ENCODE data around the gene MYO5A.
"Not testable (repeated sequence)": the region's sequence is repeated elsewhere in the genome, so short reads cannot be mapped to it uniquely, and the experiment has no call there.

The MYO5A gene

DNA sequence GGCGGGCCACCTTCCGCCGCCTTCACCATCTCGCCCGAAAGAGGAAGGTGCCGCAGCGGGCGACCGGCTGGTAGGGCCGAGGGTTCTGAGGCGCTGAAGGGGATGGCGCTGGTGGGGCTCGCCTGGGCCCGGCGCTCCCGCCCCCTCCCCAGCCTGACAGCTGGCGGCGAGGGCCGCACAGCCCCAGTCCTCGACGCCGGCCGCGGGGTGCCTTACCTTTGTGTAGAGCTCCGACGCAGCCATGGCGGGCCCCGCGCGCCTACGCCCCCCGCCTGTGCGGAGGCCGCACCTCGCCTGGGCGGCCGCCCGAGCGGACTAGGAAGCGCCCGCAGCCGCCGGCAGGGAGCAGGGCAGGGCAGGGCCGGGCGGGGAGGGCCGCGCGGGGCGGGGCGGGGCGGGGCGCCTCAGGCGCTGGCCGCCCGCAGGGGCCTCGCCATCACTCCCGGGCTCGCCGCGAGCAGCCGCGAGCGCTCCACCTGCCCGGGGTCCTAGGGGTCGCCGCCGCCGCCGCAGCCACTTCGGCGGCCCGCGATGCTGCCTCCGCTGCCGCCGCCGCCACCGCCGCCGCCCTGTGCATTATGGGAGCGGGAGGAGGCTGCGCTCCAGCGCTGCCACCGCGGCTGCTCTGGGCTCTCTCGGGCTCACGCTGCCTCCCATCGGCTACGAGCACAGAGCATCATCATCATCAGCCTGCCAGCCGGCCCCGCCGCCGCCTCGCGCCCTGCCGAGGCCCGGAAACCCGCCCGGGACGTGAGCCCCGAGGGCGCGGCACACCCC is at the start of gene MYO5A:
Gene MYO5A, minus strand, starts transcription at position 317 of the 777 bp plus-strand sequence. Its CDS starts 74 bp downstream, at position 243.
- peak; percentile 72 for DNase-seq (ENCODE audit: low read depth)

DNA sequence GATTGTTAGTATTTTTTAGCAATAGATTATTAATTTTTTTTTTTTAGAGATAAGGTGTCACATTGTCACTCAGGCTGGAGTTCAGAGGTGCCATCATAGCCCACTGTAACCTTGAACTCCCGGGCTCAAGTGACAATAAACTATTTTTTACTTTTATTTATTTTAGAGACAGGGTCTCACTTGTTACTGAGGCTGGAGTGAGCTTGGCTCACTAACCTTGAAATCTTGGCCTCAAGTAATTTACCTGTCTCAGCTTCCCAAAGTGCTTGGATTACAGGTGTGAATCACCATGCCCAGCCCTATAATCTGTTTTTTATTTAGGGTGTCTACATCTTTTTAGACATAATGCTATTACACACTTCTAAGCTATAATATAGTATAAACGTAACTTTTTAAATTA is 48.0 kb upstream of the MYO5A start:
- DNase-seq (ENCODE audit: low read depth): no peak

DNA sequence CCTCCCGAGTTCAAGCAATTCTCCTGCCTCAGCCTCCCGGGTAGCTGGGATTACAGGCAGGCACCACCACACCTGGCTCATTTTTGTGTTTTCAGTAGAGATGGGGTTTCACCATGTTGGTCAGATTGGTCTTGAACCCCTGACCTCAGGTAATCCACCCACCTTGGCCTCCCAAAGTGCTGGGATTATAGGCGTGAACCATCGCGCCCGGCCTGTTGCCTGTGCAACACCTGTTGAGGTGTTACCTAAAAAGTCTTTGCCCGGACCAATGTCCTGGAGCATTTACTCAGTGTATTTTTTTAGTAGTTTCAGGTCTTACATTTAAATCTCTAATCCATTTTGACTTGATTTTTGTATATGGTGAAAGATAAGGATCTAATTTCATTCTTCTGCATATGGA is 46.9 kb upstream of the MYO5A start:
- not testable (repeated sequence) for DNase-seq (ENCODE audit: low read depth)

DNA sequence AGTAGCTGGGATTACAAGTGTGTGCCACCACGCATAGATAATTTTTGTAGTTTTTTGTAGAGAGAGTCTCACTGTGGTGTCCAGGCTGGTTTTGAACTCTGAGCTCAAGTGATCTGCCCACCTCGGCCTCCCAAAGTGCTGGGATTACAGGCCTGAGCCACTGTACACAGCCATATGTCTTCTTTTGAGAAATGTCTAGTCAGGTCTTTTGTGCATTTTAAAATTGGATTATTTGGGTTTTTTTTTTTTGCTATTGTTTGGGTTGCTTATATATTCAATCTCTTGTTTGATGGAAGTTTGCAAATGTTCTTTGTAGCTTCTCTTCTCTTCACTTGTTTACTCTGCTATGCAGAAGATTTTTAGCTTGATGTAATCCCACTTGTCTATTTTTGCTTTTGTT is 46.4 kb upstream of the MYO5A start:
- no peak for DNase-seq (ENCODE audit: low read depth)

DNA sequence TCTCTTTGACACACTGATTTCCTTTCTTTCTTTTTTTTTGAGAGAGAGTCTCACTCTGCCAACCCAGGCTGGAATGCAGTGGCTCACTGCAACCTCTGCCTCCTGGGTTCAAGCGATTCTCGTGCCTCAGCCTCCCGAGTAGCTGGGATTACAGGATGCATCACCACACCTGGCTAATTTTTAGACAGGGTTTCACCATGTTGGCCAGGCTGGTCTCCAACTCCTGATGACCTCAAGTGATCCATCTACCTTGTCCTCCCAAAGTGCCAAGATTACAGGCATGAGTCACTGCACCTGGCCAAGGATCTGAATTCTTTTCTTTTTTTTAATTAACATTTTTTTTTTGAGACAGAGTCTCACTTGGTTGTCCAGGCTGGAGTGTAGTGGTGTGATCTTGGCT is 45.9 kb upstream of the MYO5A start:
- DNase-seq (ENCODE audit: low read depth): not testable (repeated sequence)

DNA sequence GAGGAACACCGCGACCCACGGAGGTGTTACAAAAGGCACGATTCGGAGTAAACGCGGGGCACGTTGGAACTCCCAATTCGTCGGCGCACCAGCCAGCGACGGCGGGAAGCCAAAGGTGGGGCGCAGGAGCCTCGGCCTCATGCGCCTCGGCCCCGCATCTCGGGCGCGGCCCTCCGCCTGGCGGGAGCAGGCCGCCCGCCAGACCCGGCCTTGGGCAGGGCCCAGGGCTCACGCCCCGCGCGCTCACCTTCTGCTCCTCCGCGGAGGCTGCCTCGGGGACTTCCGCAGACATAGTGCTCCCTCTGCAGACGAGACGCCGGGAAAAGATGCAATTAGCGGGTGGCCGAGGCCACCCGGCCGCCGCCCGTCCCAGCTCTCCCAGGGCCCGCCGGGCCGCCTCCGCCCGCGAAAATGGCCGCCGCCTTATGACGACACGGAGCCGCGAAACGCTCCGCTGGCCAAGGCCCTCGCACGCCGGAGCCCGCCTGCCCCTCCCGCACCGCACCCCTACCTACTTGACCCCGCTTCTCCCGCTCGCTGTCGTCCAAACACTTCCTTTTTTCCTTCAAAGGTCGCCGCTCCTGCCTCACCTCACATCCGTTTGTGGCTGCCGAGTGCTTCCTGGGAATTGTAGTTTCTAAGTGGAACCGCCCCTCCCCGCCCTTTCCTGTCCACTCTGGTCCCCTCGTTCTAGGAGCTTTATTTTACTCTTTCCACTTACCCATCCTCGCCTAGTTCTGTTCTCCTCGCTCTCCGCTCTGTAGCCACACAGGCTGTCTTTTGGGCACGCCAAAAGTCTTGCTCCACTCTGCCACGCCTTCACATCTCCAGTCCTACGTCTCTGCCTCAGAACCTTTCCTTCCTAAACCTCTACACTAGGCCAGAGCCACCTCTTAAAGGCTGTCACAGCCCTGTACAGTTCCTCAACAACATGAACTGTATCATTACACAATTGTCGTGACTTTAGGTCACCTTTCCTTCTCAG is 40.2 kb upstream of the MYO5A start, which contains the start of gene ARPP19:
Gene ARPP19, minus strand, starts transcription at position 430 of the 985 bp plus-strand sequence. Its CDS starts 138 bp downstream, at position 292.
- peak; percentile 70 for DNase-seq (ENCODE audit: low read depth)

DNA sequence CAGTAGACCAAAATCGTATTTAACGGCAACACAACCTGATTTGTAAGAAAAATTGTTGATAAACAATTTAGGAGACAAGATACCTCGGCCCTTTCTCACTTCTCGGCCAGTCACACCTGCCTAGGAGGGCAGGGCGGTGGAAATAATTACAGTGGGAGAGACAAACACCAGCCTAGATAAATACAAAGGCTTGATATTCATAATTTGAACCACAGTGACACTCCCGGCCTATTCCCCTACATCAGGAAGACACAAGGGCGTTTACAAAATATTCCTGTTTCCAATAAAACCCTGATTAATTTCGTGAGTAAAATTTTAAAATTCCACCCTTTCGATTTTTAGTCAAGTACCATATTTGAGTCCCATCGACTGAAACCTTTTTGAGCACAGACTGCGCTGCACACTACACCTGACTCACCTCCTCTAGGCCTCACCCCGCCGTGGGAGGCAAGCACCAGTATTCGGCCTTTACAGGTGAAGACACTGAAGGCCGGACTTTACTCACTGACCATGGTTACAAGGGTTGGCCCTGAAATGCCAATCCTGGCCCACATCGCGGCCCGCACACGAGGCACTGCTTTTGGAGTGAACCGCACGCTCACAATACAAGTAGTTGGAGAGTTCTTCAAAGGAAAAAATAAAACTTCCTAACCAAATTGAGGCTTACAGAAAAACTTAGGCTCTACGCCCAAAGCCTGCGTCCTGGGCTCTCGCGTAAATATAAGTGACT is 39.4 kb upstream of the MYO5A start:
- DNase-seq (ENCODE audit: low read depth): peak; percentile 8

DNA sequence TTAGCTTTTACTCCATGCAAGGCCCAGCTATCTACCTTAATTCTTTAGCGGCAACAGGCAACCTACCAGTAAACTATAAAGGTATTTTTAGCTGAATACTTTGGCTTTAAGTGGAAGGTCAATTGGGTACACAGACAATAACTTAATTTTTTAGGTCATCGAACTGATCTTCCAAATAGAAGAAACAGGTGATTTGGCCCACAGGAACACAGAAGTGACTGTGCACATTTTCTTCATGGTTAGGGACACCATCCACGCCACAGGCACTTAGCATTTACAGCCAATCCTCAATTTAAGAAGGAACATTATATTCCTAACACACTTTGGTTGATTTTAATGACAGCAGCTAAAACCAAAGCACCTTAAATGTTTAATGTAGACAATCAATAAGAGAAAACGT is 38.2 kb upstream of the MYO5A start:
- DNase-seq (ENCODE audit: low read depth): no peak

DNA sequence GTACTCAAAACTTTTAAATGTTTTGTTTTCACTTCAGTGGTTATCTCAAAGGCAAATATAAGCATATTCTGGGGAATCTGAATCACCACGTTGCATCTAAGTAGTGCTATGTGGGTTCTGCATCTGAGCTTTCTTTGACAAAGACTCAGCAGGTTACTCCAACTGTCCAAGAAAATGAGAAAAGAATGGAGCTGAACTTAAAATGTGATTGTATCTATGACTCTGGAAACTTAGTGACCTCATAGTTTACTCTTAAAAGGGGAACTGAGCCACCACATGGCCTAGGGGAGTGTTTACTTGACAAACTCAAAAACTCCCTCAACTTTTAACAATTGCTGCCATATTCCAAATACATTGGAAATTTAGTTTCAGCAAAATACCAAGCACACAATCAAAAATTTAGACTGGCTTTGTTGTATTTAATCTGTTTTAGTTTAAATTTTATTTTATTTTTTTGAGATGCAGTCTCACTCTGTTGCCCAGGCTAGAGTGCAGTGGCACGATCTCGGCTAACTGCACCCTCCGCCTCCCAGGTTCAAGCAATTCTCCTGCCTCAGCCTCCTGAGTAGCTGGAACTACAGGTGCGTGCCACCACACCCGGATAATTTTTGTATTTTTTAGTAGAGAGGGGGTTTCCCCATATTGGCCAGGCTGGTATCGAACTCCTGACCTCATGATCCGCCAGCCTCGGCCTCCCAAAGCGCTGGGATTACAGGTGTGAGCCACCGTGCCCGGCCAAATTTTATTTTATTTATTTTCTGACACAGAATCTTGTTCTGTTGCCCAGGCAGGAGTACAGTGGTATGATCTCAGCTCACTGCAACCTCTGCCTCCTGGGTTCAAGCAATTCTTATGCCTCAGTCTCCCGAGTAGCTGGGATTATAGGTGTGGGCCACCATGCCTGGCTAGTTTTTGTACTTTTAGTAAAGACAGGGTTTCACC is 37.0 kb upstream of the MYO5A start:
- DNase-seq (ENCODE audit: low read depth): not testable (repeated sequence)

DNA sequence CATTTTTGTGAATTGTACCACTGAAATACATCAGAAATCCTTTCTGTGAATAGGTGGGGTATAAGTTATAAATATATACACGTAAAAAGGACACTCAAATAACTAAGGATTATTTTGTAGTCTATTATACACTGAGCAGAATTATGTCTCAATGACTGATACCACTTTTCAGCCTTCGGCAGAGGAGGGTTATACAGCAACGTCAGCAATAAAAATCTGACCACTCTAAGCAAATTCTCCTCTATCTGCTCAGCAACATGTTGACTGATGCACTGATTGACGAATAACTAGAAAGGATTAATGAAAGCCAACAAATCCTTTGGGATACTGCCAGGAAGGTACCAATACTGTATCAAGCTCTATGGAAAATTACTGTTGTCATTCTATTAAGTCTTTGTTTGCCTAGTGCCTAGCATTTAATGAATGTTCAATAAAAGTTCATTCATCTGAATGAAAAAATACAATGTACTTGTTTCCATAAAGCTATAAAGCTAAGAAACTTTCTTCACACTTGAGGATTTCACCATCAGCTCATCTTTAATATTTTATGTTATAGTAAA is 34.9 kb upstream of the MYO5A start:
- no peak for DNase-seq (ENCODE audit: low read depth)

DNA sequence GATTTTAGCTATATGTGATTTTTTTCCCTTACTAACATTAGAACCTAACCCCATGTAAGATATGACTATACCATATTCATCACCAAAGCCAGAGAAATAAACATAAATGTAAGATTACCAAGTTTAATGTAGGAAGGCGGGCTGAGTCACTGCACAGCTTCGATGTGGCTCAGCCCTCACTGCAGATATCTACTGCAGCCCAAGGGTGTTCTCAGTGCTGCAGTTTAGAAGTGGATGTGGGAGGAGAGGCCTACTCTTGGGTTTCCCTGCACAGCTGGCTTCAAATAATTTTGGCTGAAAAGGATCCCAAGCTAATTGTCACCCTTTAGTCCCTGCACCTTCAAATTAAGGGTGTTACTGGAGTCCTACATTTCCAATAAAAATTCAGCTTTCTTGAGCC is 30.9 kb upstream of the MYO5A start:
- no peak for DNase-seq (ENCODE audit: low read depth)

DNA sequence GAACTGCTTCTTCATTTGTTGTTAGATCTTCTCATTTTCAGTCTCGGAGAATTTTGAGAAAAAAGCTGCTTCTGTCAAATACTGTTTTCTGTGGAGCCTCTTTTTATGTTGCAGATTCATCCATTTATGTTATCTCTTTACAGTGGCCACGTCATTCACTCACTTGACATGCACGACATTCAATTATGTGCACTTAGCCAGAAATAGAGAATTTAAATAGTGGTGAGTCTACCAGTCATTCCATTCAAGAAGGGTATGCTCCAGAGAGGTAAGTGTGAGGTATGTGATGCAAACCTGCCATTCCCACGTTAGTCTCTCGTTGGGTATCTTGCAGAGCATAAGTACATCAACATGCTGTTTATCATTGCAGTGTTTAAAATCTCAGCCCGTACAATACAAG is 30.3 kb upstream of the MYO5A start:
- no peak for DNase-seq (ENCODE audit: low read depth)

DNA sequence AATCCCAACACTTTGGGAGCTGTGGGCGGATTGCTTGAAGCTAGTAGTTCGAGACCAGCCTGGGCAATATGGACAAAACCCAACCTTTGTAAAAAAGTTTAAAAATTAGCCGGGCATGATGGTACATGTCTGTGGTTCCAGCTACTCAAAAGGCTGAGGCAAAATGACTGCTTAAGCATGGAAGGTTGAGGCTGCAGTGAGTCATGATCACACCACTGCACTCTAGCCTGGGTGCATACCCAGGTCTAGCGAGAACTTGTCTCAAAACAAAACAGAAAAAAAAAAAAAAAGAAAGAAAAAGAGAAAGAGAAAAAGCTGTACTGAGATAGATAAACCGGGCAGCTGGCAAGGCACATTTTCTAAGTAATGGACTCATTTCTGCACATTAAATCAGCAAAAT is 29.5 kb upstream of the MYO5A start:
- DNase-seq (ENCODE audit: low read depth): peak; percentile 3

DNA sequence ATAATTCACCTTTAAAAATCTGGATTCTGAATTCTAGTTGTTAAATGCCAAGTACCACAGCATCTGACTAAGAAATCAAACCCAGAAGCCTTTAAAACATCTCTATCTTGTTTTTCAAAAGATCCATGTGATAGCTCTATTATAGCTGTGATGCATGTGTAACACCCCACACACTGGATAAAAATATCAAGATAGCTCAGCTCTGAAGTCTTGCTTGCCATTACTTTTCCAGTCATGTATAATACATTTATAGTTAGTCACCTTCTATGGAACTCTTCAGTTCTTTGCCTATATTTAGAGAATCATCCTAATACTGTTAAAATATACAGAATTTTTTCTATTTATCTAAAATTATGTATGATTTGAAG is 28.6 kb upstream of the MYO5A start:
- no peak for DNase-seq (ENCODE audit: low read depth)

DNA sequence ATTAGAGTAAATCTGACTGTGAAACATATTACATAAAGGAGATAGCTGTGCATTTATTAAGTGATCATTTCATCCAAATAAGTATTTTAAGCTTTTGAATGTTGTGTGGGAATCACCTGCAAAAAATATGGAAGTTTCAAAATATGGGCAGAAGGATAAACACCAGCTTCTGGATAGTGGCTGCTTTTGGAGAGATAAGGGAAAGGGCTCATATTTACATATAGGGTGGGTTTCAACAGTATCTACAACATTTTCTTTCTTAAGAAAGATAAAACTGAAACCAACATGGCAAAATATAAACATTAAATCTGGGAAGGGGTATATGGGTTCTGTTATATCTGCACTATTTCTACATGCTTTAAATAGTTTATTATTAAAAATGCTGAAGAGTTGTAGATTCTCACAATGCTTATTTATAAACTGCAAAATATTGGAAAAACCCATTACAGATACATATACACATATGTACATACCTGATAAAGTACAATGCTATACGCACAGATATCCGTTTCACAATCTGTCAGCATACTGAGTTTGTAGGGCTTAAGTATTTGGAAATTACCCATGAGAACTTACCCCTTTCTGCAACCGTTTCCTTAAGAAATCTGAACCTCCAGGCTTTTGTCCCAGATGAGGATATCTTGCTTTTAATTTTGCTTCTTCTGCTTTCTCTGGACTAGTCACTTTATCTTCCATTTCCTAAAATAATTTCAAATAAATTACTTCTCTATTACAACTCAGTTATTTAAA is 28.0 kb upstream of the MYO5A start:
- no peak for DNase-seq (ENCODE audit: low read depth)

DNA sequence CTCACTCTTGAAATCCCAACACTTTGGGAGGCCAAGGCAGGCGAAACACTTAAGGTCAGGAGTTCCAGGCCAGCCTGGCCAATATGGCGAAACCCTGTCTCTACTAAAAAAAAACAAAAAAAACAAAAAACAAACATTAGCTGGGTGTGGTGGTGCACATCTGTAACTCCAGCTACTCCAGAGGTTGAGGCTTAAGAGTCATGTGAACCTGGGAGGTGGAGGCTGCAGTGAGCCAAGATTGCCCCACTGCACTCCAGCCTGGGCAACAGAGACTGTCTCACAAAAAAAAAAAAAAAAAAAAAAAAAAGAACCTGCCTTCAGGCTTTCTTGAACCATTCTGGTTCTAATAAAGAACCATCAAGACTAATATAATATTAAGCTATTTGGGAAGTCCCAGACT is 23.6 kb upstream of the MYO5A start:
- no peak for DNase-seq (ENCODE audit: low read depth)

DNA sequence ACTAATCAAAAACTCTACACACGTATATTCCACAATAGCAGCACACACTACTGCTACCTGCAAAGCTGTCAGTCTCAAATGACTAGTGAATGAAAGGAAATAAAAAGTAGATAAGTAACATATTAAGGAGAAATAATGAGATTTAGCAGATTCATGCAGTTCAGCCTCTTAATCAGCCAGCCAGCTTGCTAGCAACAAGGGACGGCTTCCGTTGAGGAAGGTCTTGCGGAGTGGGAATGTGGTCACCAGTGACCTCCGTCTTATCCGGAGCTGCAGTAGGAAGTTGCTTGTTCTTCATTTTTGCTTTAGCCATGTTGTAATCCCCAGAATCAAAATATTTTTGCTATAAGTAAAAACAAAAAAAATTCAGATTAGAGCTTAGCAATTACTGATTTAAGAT is 23.1 kb upstream of the MYO5A start:
- no peak for DNase-seq (ENCODE audit: low read depth)

DNA sequence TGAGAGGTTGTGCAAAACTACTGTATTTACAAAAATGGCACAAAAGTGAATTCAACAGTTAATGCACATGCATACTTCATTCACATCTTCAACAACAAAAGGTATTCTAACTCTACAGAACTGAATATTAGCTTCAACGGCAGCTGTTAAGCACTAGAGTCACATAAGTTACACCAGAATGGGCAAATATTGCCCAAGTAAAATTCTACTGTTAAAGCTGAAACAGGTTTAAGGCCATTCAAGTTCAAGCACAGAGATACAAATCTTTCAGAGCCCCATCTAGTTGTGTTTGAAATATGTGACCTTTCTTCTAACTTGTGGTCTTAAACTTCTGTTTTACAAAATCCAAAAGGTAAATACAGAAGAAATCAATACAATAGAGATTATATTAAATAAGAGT is 22.5 kb upstream of the MYO5A start:
- DNase-seq (ENCODE audit: low read depth): not testable (repeated sequence)

DNA sequence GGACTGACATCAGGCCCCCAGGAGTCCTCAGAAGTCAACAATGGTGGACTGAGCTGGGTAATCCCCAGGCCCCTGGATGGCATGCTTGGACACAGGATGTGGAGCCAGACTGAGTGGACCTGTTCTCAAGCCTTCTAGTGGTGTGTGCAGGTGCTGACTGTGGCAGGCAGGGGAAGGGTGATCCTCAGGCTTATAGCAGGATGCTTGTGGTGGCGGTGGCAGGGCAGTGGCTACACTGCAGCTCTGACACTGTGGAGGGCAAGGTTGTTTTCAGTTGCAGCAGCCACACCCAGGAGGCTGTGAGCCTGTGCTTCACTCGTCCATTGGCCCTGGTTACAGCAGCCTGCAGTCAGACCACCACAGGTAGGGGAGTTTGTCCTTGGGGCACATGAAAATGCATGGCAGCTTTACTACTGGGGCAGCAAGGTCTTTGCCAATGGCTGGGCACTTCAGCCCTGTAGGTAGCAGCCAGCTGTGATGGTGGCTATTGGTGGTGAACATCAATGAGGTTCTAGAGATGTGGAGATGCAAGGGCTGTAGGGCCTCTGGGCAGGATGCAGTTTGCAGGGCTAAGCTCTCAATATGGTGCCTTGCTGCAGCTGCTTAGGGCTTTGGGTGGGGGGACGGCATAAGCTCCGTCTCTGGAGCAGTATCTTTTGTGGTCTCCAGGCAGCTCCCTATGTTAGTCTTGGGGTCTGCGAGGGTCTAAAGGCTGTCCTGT is 17.5 kb upstream of the MYO5A start:
- no peak for DNase-seq (ENCODE audit: low read depth)

Data from T-helper 22 cell (primary cell).